Mononuclear cell (primary cell): ENCODE data around the gene SOHLH2. TPM values are rescaled to one million over a fixed set of nuclear protein-coding genes. Genes with fewer than 3 reads are reported as not detected.

Source experiments
- H3K27me3 ChIP-seq: 2 replicates; pipeline ENCODE4 v1.6.0; 2011; ENCODE audit warnings: low read length, control low read depth; ENCODE audit not compliant: insufficient read depth
- H3K4me1 ChIP-seq: 2 replicates; pipeline ENCODE4 v1.5.1; 2011; ENCODE audit warnings: mild to moderate bottlenecking, low read length, control low read depth; ENCODE audit not compliant: insufficient read depth
- H3K4me3 ChIP-seq: 2 replicates; pipeline ENCODE4 v1.5.1; 2011; ENCODE audit warnings: mild to moderate bottlenecking, low read length, moderate library complexity
- H3K9me3 ChIP-seq: 2 replicates; pipeline ENCODE4 v1.5.1; 2011; ENCODE audit warnings: low read depth, mild to moderate bottlenecking, control low read depth, low read length
- total RNA-seq: library from RNA; depleted of rRNA; stranded (reverse); fragments of >200 nt; gene quantifications from one replicate; pipeline ENCODE4 v1.2.3, GENCODE V29; 2012

SOHLH2 gene
- total RNA-seq: not detected

- no peaks in the 10 kb centered on the region for H3K4me1 ChIP-seq
- no peaks in the 10 kb centered on the region for H3K27me3 ChIP-seq
- H3K9me3 ChIP-seq: no peaks in the 10 kb centered on the region
- H3K4me3 ChIP-seq: no peak within 1 kb of the TSS
Measured at GRCh38 chr13:36214163-36214921, at the start of gene SOHLH2. TSS of gene SOHLH2 (minus strand) at chr13:36214556. CDS start at chr13:36214526, 30 bp downstream.

- H3K4me1 ChIP-seq: no peaks in the 10 kb centered on the region
- no peaks in the 10 kb centered on the region for H3K9me3 ChIP-seq
Measured at GRCh38 chr13:36261976-36262375, 47.6 kb upstream of the SOHLH2 start.

GRCh38 chr13:36261011-36261410 lies 46.7 kb upstream of the SOHLH2 start:
- no peaks in the 10 kb centered on the region for H3K9me3 ChIP-seq
- no peaks in the 10 kb centered on the region for H3K4me1 ChIP-seq
- no peaks in the 10 kb centered on the region for H3K27me3 ChIP-seq
- no peak overlapping the region for H3K4me3 ChIP-seq

More at GRCh38 chr13:36261976-36262375, 47.6 kb upstream of the SOHLH2 start:
- H3K4me3 ChIP-seq: no peak overlapping the region
- H3K27me3 ChIP-seq: no peaks in the 10 kb centered on the region

- no peaks in the 10 kb centered on the region for H3K9me3 ChIP-seq
- no peaks in the 10 kb centered on the region for H3K27me3 ChIP-seq
- H3K4me3 ChIP-seq: no peak overlapping the region
- H3K4me1 ChIP-seq: no peaks in the 10 kb centered on the region
Measured at GRCh38 chr13:36259361-36260137, 45.2 kb upstream of the SOHLH2 start.

GRCh38 chr13:36258831-36259230 lies 44.5 kb upstream of the SOHLH2 start:
- H3K27me3 ChIP-seq: no peaks in the 10 kb centered on the region
- H3K4me3 ChIP-seq: no peak overlapping the region
- H3K9me3 ChIP-seq: no peaks in the 10 kb centered on the region
- no peaks in the 10 kb centered on the region for H3K4me1 ChIP-seq

- Histone ChIP-seq H3K27me3 (no peaks in the 10 kb centered on the region), H3K4me3 (no peak overlapping the region), H3K4me1 (no peaks in the 10 kb centered on the region)
Measured at GRCh38 chr13:36251526-36251925, 37.2 kb upstream of the SOHLH2 start.

GRCh38 chr13:36251017-36251416 lies 36.7 kb upstream of the SOHLH2 start:
- H3K9me3 ChIP-seq: no peaks in the 10 kb centered on the region
- H3K27me3 ChIP-seq: no peaks in the 10 kb centered on the region
- no peaks in the 10 kb centered on the region for H3K4me1 ChIP-seq
- H3K4me3 ChIP-seq: no peak overlapping the region

More at GRCh38 chr13:36251526-36251925, 37.2 kb upstream of the SOHLH2 start:
- H3K9me3 ChIP-seq: no peaks in the 10 kb centered on the region

GRCh38 chr13:36248700-36249099 lies 34.3 kb upstream of the SOHLH2 start:
- no peak overlapping the region for H3K4me3 ChIP-seq
- H3K9me3 ChIP-seq: no peaks in the 10 kb centered on the region
- no peaks in the 10 kb centered on the region for H3K27me3 ChIP-seq
- H3K4me1 ChIP-seq: no peaks in the 10 kb centered on the region

- H3K4me3 ChIP-seq: no peak overlapping the region
- no peaks in the 10 kb centered on the region for H3K27me3 ChIP-seq
- H3K4me1 ChIP-seq: no peaks in the 10 kb centered on the region
- no peaks in the 10 kb centered on the region for H3K9me3 ChIP-seq
Measured at GRCh38 chr13:36244990-36245389, 30.6 kb upstream of the SOHLH2 start.

GRCh38 chr13:36244073-36244472 lies 29.7 kb upstream of the SOHLH2 start:
- no peaks in the 10 kb centered on the region for H3K4me1 ChIP-seq
- no peaks in the 10 kb centered on the region for H3K9me3 ChIP-seq
- no peaks in the 10 kb centered on the region for H3K27me3 ChIP-seq
- H3K4me3 ChIP-seq: no peak overlapping the region

GRCh38 chr13:36242761-36243160 lies 28.4 kb upstream of the SOHLH2 start:
- H3K27me3 ChIP-seq: no peaks in the 10 kb centered on the region
- H3K4me3 ChIP-seq: no peak overlapping the region
- H3K9me3 ChIP-seq: no peaks in the 10 kb centered on the region
- no peaks in the 10 kb centered on the region for H3K4me1 ChIP-seq

- no peaks in the 10 kb centered on the region for H3K4me1 ChIP-seq
- no peaks in the 10 kb centered on the region for H3K27me3 ChIP-seq
- H3K9me3 ChIP-seq: peaks cover 8% of the 10 kb centered on the region
- H3K4me3 ChIP-seq: no peak overlapping the region
Measured at GRCh38 chr13:36231236-36231635, 16.9 kb upstream of the SOHLH2 start.

GRCh38 chr13:36224730-36225129 lies 10.4 kb upstream of the SOHLH2 start:
- Histone ChIP-seq H3K27me3 (no peaks in the 10 kb centered on the region), H3K9me3 (peaks cover 10% of the 10 kb centered on the region), H3K4me3 (no peak overlapping the region), H3K4me1 (no peaks in the 10 kb centered on the region)

- Histone ChIP-seq H3K4me3 (no peak overlapping the region), H3K9me3 (peaks cover 10% of the 10 kb centered on the region), H3K27me3 (no peaks in the 10 kb centered on the region), H3K4me1 (no peaks in the 10 kb centered on the region)
Measured at GRCh38 chr13:36219883-36220282, 5.5 kb upstream of the SOHLH2 start.

- Histone ChIP-seq H3K9me3 (no peaks in the 10 kb centered on the region), H3K4me1 (no peaks in the 10 kb centered on the region), H3K27me3 (no peaks in the 10 kb centered on the region), H3K4me3 (no peak overlapping the region)
Measured at GRCh38 chr13:36217456-36217855, 3.1 kb upstream of the SOHLH2 start.
